ENCODE data around the gene DNTT.
A peak's percentile ranks its signal among the peaks of the same experiment; 100 is the strongest.

DNA sequence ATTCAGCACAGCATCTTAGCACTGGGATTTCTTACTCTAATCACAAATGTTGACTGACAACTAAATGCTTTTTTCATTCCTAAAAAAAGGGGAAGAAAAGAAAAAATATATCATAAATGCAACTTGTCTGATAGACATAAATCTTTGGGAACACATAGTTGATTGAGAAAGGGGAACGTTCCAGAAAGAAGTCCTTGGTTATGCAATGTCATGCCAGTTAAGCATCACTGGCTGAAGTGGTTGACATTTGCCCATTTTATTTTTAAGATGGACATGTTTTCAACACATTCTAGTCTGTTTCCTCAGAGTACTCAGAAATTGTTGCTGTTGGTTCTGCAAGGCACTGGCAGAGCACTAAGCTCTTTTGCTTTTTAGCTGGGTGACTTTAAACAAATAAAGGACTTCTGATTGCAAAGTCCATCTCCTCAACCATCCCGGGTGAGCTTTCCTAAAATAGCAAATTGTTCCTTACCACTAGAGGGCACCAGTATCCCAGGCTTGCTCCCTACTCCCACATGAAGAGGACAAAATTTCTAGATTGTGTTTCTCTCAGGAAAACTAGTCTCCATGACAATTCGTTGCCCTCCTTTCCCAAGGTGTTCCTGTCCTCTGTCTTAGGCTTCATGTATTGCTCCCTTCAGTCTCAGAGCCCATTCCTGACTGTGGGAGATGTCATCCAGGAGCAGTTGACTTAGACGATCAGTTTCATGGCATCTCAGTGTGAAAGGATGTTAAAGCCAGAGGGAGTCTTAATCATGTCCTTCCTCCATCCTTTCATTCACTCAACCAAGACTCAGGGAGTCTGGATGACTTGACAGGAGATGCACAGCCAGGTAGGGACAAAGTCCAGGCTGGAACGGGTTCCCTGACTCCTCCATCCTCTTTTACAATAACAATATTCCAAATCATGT is 30.6 kb downstream of the DNTT start:
- TF ChIP-seq CTCF (IDR thresholded peaks at IDR 0.05) (peak; percentile 35 to 50 (median 40)), POLR2AphosphoS5 (IDR thresholded peaks at IDR 0.05) (no peak), POLR2A (IDR thresholded peaks at IDR 0.05) (no peak)

All from breast epithelium (tissue), 3 donors.